Lung microvascular endothelial cell (primary cell): ENCODE results near the gene BZW2. TPM values are rescaled to one million over a fixed set of nuclear protein-coding genes. Genes with fewer than 3 reads are reported as not detected.
A peak's percentile ranks its signal among the peaks of the same experiment; 100 is the strongest.
"Not testable (repeated sequence)": the region's sequence is repeated elsewhere in the genome, so short reads cannot be mapped to it uniquely, and the experiment has no call there.

Experiments used
- DNase-seq, 2 donors: peaks; one replicate each; pipeline versions ENCODE4 v3.0.0 to v3.0.0-alpha.2; 2010; ENCODE audit warnings: low read depth in 2 of 2
- total RNA-seq: library from RNA; depleted of rRNA; stranded (reverse); fragments of >200 nt; gene quantifications from 2 replicates; pipeline ENCODE4 v1.2.1, GENCODE V29; 2014

Gene BZW2
- total RNA-seq, 1 donor from 2014 or later: 56.9 TPM

DNA sequence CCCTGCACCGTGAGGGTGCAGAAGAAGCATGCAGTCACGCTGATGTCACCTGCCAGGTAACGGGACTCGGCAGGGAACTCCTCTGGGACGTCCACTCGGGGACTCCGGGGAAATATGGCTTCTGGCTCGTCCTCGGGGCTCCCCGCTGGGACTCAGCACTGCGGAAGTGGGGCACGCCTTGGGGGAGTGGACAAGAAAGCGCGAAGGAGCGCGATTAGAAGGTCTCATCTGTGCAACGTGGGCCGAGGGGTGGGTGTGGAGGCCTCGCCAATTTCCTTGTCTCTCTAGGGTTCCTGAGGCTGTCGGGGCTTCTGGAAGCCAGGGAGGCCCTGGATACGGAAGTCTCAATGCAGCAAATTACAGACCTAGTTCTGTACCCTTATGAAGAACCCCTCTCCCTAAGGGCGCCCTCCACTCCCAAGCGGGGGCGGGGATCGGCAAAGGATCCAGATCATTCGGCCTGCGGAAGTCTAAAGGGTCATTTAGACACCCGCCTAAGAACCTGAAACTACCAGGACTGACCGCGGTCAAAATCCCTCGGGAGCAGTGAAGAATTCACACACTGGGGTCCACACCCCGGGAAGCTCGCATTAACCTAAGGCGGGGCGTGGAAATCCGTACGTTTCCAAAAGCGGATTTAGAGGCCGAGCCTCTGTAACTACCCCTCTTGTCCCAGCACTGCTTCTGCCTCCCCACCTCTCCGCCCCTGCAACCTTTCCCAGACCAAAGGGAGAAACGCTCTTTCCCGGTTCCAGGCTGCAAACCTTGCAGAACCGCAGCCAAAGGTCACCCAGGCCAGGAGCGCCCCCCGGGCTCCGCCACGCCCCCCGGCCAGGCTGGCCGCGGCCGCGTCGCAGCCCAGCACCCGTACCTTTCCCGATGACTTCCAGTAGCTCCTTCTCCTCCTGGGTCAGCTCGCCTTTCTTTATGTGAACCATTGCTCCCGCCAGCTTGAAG is 1.1 kb upstream of the BZW2 start:
- DNase-seq: peak in 1 of 2 donors; percentile 43

DNA sequence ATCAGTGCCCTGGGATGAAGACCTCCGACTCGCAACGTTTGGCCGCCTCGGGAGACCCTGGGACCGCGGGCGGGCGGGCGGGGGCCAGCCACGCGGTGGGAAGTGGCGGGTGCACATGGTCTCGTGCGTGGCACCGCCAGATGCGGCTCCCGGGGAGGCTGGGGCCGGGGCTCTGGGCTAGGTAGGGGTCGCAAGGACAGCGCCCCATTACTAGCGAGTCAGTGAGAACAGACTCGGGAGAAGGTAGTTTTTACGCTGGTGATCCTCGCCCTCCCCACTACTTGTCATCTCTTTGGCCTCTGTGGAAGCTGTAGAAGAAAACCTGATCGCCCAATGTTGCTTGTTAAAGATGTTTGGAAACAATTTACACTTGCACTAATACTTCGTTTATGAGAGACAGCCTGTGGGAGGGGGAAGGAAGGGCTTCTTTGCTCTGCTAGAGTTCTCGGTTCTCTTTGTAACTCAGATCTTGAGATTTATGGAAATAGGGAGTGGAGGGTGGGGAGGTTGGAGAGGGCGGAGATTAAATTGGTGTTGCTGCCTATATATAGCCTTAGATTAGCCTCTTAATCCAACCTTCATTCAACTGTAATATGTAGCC is 591 bp downstream of the BZW2 start:
- peak in 1 of 2 donors; percentile 17 for DNase-seq

DNA sequence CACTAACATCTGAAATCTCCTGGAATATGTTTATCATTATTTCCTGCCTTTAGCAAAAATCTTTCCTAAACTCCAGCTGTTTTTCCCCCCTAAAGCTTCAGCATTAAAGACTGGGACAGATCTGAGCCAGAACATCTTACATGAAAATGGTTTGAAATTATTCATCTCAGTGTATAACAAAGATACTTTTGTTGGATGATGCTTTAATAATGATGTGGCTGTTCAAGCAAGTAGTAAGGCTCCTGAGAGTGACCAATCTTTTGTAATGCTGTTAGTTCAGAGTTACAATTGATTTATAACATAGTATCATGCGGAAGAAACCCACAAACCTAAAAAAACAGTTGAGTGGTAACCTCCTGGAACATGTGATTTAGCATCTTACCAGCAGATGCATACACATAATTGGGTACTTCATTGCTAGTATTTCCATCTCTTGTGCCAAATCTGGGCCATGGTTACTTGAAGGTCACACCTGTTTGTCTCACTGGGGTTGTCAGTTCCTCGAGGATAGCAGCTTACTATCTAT is 1.5 kb downstream of the BZW2 start:
- DNase-seq: no peak

DNA sequence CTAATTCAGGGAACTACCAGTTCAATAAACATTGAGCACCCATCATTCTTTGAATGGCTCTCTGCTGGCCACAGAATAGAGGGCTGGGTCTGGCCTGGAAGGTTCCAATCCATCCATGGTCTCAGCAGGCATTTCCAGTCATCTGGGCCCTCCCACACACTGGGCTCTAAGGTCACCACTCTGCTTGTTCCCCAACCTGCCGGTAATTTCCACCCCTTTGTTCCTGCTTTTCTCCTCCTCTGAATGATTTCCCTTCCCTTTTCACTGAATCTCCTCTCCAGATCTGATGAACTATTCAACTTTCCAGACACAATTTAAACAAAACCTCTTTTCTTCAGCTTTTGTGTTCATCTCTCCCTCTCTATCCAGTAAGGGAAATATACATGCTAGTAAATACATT is 2.6 kb downstream of the BZW2 start:
- peak; percentile 28 to 40 for DNase-seq

DNA sequence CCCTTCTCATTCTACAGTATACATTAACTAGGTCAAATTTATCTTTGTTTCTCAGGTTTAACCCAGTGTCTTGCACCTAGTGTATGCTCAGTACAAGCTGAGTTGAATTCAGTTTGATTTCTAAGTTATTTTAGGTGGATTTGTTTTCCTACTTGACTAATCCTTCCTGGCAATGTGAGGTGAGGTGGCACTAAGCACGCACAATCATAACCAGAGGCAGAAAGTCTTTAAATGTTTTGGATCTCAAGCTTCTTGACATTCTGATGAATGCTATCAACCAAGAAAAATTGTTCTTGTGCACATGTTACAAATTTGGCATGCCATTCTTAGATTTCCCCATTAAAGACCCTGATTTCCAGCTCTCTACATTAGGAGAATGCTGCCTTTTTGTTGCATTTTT is 3.2 kb downstream of the BZW2 start:
- peak; percentile 30 to 75 for DNase-seq

DNA sequence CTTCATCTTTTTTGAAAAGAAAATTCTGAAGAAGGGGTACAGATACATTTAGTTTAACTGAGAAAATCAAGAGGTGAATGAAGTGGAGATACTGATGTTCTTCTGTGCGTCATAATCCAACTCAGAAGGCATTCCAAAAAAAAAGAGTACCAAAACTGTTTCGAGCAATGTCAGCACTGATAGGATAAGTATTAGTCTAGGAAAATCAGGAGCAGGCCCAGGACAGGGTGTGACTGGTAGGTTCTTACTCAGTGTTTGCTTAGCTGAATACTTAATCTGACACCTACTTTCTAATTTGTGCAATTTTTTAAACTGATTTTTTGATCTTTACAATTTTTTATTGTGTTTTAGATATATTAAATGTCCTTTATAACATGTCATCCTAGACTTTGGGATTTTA is 4.3 kb downstream of the BZW2 start:
- DNase-seq: no peak

DNA sequence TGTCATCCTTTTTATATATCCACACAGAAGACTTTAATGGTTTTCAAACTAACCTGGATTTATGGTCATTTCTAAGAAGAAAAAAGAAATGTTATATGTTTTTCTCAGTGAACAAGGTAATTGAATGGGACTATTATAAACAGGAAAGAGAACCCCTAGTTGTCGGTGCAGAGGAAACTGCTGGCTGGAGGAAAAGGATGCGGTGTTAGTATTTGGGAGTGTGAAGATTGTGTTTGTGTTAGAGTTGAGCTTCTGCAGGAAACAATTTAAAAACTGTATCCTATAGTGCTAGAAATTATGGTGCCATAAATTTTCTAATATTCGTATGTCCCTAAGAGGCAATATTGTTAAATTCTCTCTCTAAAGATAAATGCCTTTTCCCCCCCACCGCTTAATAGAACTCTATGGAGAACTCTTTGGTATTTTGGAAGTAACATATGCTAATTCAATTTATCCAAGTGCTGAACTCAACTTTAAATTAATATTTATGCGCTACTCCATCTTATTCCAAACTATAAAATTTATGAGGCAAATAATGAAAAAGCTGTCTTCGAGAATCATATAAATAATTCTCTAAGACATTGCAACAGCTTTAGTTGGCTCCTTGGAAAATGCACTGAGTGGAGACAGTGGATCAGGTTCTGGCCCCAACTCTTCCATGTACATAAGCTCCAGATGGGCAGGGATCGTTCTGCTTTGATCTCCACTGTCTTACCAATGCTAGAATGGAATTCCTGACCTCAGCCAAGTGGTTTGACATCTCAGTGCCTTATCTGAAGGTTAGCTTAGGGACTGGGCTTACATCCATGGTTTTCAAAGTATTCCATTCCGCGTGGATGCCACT is 5.6 kb downstream of the BZW2 start:
- DNase-seq: peak; percentile 70 to 74

DNA sequence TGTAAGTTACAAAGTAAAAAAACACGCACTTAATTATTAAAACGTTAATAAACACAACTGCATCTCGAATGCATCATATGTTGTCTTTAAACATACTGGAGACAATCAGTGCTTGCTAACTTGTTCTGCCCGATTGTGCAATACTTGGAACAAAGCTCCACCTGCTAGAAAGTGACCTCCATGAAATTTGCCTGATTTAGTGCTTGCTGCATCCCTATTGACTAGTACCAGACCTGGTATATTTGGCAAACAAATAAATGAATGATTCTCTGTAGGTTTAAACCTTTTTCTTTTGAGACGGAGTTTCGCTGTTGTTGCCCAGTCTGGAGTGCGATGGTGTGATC is 6.2 kb downstream of the BZW2 start:
- no peak for DNase-seq

DNA sequence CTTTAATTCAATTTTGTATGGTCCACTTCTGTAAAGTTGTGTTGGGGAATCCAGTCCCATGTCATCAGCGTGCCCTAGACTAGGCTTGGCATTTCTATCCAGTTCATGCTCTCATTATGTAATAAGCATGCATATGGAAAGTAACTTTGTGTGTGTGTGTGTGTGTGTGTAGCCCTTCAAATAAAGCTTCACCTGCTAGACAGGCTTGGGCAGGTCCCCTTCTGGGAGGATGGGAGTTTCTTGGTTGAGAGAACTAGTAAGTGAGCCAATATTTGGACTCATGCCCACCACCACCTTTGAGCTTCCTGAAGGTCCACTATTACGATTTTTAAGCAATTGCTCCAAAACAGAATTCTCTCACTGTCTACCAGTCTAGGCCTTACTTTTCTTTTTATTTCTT is 6.9 kb downstream of the BZW2 start:
- no peak for DNase-seq

DNA sequence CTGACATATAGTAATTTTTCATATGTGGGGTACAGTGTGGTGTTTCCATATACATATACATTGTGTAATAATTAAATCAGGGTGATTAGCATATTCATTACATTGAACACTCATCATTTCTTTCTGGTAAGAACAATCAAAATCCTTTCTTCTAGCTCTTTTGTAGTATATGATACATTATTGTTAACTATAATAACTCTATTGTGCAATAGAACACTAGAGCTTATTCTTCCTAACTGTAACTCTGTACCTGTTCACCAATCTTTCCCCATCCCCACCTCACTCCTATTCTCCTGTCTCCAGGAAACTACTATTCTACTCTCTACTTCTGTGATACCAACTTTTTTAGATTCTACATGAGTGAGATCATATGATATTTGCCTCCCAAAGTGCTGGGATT is 9.4 kb downstream of the BZW2 start:
- DNase-seq: no peak

DNA sequence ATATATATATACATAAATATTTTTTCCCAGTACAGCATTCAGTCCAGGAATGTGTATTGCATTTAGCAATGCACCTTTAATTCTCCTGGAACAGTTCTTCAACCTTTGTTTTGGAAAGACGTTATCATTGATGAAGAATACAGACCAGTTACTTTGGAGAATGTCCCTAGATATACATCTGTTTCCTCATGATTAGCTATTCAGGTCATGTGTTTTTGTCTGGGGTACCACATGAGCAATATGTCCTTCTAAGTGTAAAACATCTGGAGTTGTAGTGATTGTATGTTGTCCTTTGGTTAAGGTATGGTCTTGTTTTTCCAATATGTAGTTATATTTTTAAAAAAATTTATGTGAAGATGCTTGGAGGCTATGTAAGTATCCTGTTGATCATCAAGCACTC is 10.2 kb downstream of the BZW2 start:
- DNase-seq: no peak

DNA sequence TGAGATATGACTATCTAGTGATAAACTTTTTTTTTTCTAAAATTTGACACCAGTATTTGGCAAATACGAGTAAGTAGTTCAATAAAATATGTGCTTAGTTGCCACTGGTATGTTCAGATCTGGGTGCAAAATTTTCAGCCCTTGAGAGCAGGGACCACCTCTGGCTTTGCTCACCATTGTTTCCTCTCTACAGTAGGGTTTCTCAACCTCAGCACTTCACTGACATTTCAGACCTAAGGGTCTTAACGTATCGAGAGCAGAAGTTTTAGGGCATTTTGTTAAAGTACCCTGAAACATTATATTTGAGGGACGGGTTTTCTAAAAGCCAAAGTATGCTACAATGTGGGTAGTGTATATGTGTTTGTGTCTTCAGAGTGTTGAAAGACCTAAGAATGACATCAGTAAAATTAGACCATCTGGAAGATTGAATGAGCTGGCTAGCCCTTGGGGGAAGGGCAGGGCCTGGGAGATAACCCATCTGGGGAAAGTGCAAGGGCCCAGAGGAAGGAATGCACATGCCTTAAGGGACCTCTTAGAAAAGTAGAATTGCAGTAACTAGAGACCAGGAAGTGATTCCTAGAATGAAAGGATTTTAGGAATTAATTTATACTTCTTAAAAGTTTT is 11.8 kb downstream of the BZW2 start:
- DNase-seq: peak in 1 of 2 donors; percentile 15

DNA sequence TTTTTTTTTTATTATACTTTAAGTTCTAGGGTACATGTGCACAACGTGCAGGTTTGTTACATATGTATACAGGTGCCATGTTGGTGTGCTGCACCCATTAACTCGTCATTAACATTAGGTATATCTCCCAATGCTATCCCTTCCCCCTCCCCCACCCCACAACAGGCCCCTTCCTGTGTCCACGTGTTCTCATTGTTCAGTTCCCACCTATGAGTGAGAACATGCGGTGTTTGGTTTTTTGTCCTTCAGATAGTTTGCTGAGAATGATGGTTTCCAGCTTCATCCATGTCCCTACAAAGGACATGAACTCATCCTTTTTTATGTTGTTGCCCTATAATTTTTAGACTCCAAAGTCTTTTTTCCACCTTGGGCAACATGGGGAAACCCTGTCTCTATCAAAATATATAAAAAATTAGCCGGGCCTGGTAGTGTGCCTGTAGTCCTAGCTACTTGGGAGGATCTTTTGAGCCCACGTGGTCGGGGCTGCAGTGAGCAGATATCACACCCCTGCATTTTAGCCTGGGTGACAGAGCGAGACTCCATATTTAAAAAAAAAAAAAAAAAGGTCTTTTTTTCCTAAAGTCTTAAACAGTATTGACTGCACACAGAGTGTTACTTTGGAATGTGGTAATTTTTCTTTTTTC is 14.0 kb downstream of the BZW2 start:
- not testable (repeated sequence) for DNase-seq

DNA sequence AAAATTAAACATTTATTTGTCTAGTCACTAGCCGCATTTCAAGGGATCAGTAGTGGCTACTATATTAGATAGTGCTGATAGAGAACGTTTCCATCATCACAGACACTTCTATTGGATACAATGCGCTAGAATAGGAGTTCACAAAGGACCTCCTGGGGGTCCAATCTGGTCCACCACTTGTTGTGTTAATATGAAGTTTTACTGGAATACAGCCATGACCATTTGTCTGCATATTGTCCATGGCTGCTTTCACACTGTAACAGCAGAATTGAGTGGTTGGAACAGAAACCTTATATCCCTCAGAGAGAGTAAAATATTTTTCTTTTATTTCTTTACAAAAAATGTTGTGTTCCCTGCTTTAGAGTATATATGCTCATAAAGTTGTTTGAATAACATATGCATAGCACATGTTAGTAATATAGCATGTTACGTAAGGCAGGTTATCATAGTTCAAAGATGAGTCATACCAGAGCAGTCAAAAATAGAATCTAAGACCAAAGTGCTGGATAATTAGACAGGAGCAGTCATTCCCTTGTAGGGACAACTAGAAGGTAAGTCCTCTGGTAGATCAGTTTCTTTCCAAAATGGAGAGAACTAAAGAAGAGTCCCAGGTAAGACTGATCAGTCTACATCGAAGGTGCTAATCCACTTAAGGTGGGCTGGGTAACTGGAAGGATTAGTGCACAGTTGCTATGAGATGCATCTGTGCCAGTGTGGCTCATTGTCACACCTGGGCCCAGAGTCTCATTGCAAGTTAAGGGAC is 14.9 kb downstream of the BZW2 start:
- DNase-seq: peak; percentile 48 to 70

DNA sequence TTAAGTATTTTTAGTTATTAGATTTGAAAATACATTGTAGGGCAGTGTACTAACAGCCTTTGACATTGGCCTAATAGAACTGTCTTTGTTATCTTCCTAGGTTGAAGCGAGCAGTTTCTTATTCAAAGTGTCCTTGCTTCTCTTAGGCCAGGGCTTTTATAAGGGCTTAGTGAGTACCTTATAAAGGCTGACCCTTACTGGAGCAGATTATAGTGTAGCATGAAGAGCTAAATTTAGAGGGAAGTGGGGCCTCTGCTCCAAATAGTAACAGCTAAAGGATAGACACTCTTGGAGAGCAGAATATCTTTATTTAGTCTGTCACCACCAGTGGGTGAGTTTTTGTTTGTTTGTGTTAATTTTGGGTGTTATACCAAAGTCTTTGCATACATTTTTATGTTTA is 15.9 kb downstream of the BZW2 start:
- DNase-seq: no peak

DNA sequence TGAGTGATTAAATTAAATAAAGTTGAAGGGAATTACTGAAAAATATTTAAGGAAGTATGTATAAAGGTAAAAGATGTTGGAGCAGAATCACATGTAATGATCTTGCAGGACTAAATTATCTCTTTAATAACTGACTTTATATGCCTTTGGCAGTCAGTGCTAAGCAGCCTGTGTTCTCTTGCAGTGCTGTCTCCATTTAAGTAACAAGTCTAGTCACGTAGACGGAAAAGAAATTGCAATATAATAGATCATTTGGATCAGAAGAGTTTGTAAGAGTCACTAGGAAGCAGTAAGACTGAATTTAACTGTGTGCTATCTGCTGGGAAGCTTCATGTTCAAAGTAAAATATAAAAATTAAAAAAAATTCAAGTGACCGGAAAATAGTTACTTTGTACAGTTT is 21.4 kb downstream of the BZW2 start:
- DNase-seq: no peak

DNA sequence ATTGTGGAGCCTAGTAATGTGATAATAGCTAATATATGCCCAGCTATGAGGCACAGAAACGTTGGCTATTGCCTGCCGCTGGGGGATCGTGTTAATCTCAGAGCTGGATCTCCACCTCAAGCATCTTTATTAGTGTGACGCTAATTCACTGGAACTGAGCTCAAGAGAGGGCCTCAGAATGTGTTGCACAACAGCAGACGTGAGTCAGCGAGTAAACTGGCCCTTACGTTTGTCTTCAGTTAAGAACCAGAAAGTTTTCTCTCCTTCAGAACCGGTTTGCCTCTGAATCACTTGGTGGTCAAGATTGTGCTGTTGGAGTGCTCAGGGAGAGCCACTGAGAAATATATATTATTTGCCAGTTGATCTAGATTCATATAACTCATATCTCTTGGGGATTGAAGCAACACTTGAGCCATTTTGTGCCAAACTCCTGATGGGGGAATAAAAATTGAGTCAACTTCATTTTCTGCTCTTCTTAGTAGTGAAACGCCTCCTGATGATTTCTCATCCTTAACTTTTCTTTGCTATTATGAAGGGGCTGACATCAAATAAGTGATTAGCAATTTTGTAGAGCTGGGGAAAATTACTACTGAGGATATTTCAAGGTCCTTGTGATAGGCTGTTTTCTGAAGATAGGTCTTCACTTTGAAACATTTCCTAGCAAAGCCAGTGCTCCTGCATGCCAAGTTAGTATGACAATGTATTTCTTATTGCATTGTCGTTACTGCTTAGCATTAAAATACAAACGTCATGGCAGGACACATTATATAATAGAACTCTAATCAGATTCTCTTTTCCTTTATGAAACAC is 22.3 kb downstream of the BZW2 start:
- DNase-seq: peak in 1 of 2 donors; percentile 64

DNA sequence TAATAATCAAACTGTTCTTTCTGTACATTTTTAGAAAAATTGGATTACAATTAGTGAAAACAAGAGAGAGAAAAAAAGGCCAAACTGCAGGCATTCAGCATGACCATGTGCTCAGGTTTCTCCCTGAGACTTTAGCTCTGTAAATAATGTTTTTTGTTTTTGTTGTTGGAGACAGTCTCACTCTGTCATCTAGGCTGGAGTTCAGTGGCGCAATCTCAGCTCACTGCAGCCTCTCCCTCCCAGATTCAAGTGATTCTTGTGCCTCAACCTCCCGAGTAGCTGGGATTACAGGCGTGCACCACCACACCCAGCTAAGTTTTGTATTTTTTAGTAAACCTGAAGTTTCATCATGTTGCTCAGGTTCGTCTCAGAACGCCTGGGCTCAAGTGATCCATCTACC is 23.0 kb downstream of the BZW2 start:
- DNase-seq: no peak

DNA sequence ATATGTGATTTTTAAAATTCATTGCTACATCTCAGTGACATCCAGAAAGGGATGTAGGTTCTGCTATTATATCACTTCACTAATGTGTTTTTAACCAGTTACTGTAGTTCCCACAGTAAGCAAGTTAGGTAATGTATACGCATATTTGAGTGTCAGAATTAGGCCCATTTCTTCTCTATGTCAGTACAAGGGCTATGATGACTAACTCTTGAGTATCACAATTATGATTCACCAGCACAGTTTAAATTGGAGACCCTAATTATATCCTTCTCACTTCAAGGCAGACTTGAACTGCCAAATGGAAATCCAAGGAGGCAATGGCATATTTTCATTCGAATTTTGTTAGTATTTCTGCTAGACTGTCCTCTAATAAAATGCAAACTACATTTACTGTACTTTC is 23.6 kb downstream of the BZW2 start:
- DNase-seq: peak in 1 of 2 donors; percentile 19
